Upper lobe of left lung (tissue), 6 donors: ENCODE results near the gene ZNF775. TPM values are rescaled to one million over a fixed set of nuclear protein-coding genes. Genes with fewer than 3 reads are reported as not detected.
A peak's percentile ranks its signal among the peaks of the same experiment; 100 is the strongest.

Source experiments
- ATAC-seq, 2 donors: fragments of 200-7000 bp; cut with Tn5 transposase; one replicate each; pipeline ENCODE4 v1.9.1; 2022; ENCODE audit warnings: mild to moderate bottlenecking in 2 of 2, moderate library complexity in 2 of 2; ENCODE audit not compliant: low FRiP score in 2 of 2
- DNase-seq, 2 donors: peaks; one replicate each; pipeline ENCODE4 v3.0.0-alpha.2; 2019 to 2020
- H3K27ac ChIP-seq, 4 donors: fragments of 200-600 bp; sonication (generic); one replicate each; pipeline ENCODE4 v1.5.1; 2016 to 2019
- H3K27me3 ChIP-seq, 4 donors: fragments of 200-600 bp; sonication (generic); one replicate each; pipeline ENCODE4 v1.5.1; 2017 to 2019
- H3K36me3 ChIP-seq, 4 donors: fragments of 200-600 bp; sonication (generic); one replicate each; pipeline ENCODE4 v1.5.1; 2016 to 2019
- H3K4me1 ChIP-seq, 4 donors: fragments of 200-600 bp; sonication (generic); one replicate each; pipeline ENCODE4 v1.5.1; 2018 to 2019
- H3K4me3 ChIP-seq, 4 donors: fragments of 200-600 bp; sonication (generic); one replicate each; pipeline ENCODE4 v1.5.1; 2017 to 2019; ENCODE audit warnings: mild to moderate bottlenecking in 2 of 4, moderate library complexity in 1 of 4
- H3K9me3 ChIP-seq, 4 donors: fragments of 200-600 bp; sonication (generic); one replicate each; pipeline ENCODE4 v1.5.1; 2018 to 2019
- CTCF ChIP-seq, 6 experiments: fragments of 450-650 bp in 4 of 6; fragments of 200-600 bp in 2 of 6; sonication (generic) in 2 of 6; IDR thresholded peaks; one replicate each; pipeline ENCODE4 v1.5.1; 2016 to 2019; ENCODE audit warnings: antibody characterized with exemption in 6 of 6
- EP300 ChIP-seq, 4 donors: sonication (generic); formaldehyde crosslinking; IDR thresholded peaks; one replicate each; pipeline ENCODE4 v1.5.1; 2017; ENCODE audit warnings: antibody characterized with exemption in 4 of 4, control low read depth in 2 of 4
- POLR2A ChIP-seq, 4 donors: fragments of 450-650 bp; IDR thresholded peaks; one replicate each; pipeline ENCODE4 v1.5.1; 2016 to 2017; ENCODE audit warnings: antibody characterized with exemption in 4 of 4, mild to moderate bottlenecking in 2 of 4
- POLR2AphosphoS5 ChIP-seq, 2 donors: sonication (generic); formaldehyde crosslinking; IDR thresholded peaks; one replicate each; pipeline ENCODE4 v1.5.1; 2017; ENCODE audit warnings: antibody characterized with exemption in 2 of 2
- WGBS, 2 donors: methylation state at CpG; one replicate each; pipeline ENCODE4 v1.1.5; 2017 to 2018; 5-methylcytosine and 5-hydroxymethylcytosine counted together
- total RNA-seq, 6 donors: library from RNA; depleted of rRNA in 4 of 6; stranded (reverse); fragments of >200 nt in 4 of 6; gene quantifications; one replicate each; pipeline versions ENCODE4 v1.1.0 to v1.2.1, GENCODE V29; 2016 to 2021
- donor health status: DM: no; HTN: no; CAD: no; lungs with moderate emphysema.
- donor health status: DM: no; HTN: yes; CAD: no; lungs with severe emphysema.

ZNF775 gene
- total RNA-seq, 6 donors from 2014 or later, result 3.0 to 6.5 (median 5.5) TPM

- WGBS, 2 donors, result 80 to 85% methylated on average over 11 of the region's 11 CpGs
Measured at GRCh38 chr7:150400008-150400787, 21.1 kb downstream of the ZNF775 start.

GRCh38 chr7:150400788-150401423 is 21.8 kb downstream of the ZNF775 start:
- Histone ChIP-seq H3K4me3 (no peak overlapping the region), H3K27ac (no peak overlapping the region), H3K36me3 (peaks cover 0 to 23% (median 13%) of the 10 kb centered on the region in 4 donors), H3K9me3 (no peaks in the 10 kb centered on the region), H3K4me1 (peaks cover 10 to 15% (median 12%) of the 10 kb centered on the region in 4 donors), H3K27me3 (no peaks in the 10 kb centered on the region)
- no peak for ATAC-seq
- DNase-seq, result peak in 1 of 2 donors; percentile 18
- TF ChIP-seq POLR2A (IDR thresholded peaks at IDR 0.05) (no peak), EP300 (IDR thresholded peaks at IDR 0.05) (no peak), CTCF (IDR thresholded peaks at IDR 0.05) (no peak), POLR2AphosphoS5 (IDR thresholded peaks at IDR 0.05) (no peak)
- 85 to 86% methylated on average over 15 of the region's 15 CpGs for WGBS, 2 donors

More at GRCh38 chr7:150400008-150400787, 21.1 kb downstream of the ZNF775 start:
- Histone ChIP-seq H3K36me3 (peaks cover 0 to 23% (median 13%) of the 10 kb centered on the region in 4 donors), H3K27me3 (no peaks in the 10 kb centered on the region), H3K9me3 (no peaks in the 10 kb centered on the region), H3K27ac (no peak overlapping the region), H3K4me1 (peaks cover 8 to 15% (median 10%) of the 10 kb centered on the region in 4 donors), H3K4me3 (no peak overlapping the region)
- no peak for TF ChIP-seq CTCF (IDR thresholded peaks at IDR 0.05)
- TF ChIP-seq POLR2A (IDR thresholded peaks at IDR 0.05), result no peak
- no peak for TF ChIP-seq POLR2AphosphoS5 (IDR thresholded peaks at IDR 0.05)
- TF ChIP-seq EP300 (IDR thresholded peaks at IDR 0.05), result no peak
- ATAC-seq (no peak), DNase-seq (peak in 1 of 2 donors; percentile 20)

GRCh38 chr7:150401424-150401790 is 22.3 kb downstream of the ZNF775 start:
- no peaks in the 10 kb centered on the region for H3K9me3 ChIP-seq
- H3K4me3 ChIP-seq, result no peak overlapping the region
- ATAC-seq (no peak), DNase-seq (no peak)
- no peak overlapping the region for H3K27ac ChIP-seq
- 100% methylated on average over 1 of the region's 1 CpG for WGBS, 2 donors
- TF ChIP-seq POLR2A (IDR thresholded peaks at IDR 0.05), result no peak
- no peak for TF ChIP-seq CTCF (IDR thresholded peaks at IDR 0.05)
- no peak for TF ChIP-seq EP300 (IDR thresholded peaks at IDR 0.05)
- TF ChIP-seq POLR2AphosphoS5 (IDR thresholded peaks at IDR 0.05), result no peak
- no peaks in the 10 kb centered on the region for H3K27me3 ChIP-seq
- peaks cover 0 to 21% (median 11%) of the 10 kb centered on the region in 4 donors for H3K36me3 ChIP-seq
- H3K4me1 ChIP-seq, result peaks cover 15 to 20% (median 17%) of the 10 kb centered on the region in 4 donors

- Histone ChIP-seq H3K4me1 (peaks cover 21 to 26% (median 23%) of the 10 kb centered on the region in 4 donors), H3K9me3 (no peaks in the 10 kb centered on the region), H3K27ac (no peak overlapping the region), H3K27me3 (no peaks in the 10 kb centered on the region), H3K36me3 (peaks cover 0 to 15% (median 6%) of the 10 kb centered on the region in 4 donors), H3K4me3 (no peak overlapping the region)
- TF ChIP-seq POLR2AphosphoS5 (IDR thresholded peaks at IDR 0.05), result no peak
- TF ChIP-seq POLR2A (IDR thresholded peaks at IDR 0.05), result no peak
- TF ChIP-seq EP300 (IDR thresholded peaks at IDR 0.05), result no peak
- WGBS, 2 donors, result 81 to 87% methylated on average over 7 of the region's 7 CpGs
- DNase-seq (no peak), ATAC-seq (no peak)
Measured at GRCh38 chr7:150401861-150402631, 22.9 kb downstream of the ZNF775 start.
